K562 (cell line): ENCODE measurements around the gene ALAS2. TPM values are rescaled to one million over a fixed set of nuclear protein-coding genes. Genes with fewer than 3 reads are reported as not detected.

Experiments
- ARNT ChIP-seq, 2 experiments: fragments of 450-650 bp; IDR thresholded peaks; 2 replicates each; pipeline ENCODE4 v1.6.1; 2016; ENCODE audit warnings: mild to moderate bottlenecking in 1 of 2
- CBX1 ChIP-seq: sonication (generic); IDR thresholded peaks from 2 replicates; pipeline ENCODE4 v1.6.1; 2016; ENCODE audit warnings: antibody characterized with exemption, low read depth, mild to moderate bottlenecking
- ERF ChIP-seq: fragments of 450-650 bp; formaldehyde crosslinking; IDR thresholded peaks from 2 replicates; pipeline ENCODE4 v1.4.0; 2020; ENCODE audit warnings: mild to moderate bottlenecking, mixed read lengths
- HDAC2 ChIP-seq: fragments of 450-650 bp; IDR thresholded peaks from 2 replicates; pipeline ENCODE4 v1.6.1; 2016; ENCODE audit warnings: mild to moderate bottlenecking
- HNRNPH1 ChIP-seq: fragments of 200-400 bp; formaldehyde crosslinking; optimal IDR thresholded peaks from 2 replicates; pipeline ENCODE3; 2017; ENCODE audit warnings: low read depth, mild to moderate bottlenecking, low read length, moderate library complexity
- POLR2AphosphoS2 ChIP-seq: IDR thresholded peaks from 2 replicates; pipeline ENCODE4 v1.6.1; 2012; ENCODE audit warnings: low read length, improper control_type of control experiment
- PREB ChIP-seq: sonication (generic); formaldehyde crosslinking; IDR thresholded peaks from 2 replicates; pipeline ENCODE4 v1.8.1; 2023; ENCODE audit warnings: mild to moderate bottlenecking, missing genetic modification reagents
- PTTG1 ChIP-seq: fragments of 450-650 bp; IDR thresholded peaks from 2 replicates; pipeline ENCODE4 v1.6.1; 2016; ENCODE audit warnings: low read depth, mild to moderate bottlenecking, missing genetic modification characterization, missing compliant biosample characterization
- TAF7 ChIP-seq: fragments of 450-650 bp; IDR thresholded peaks from 2 replicates; pipeline ENCODE4 v1.6.1; 2016; ENCODE audit warnings: missing genetic modification characterization, missing compliant biosample characterization
- TFE3 ChIP-seq: fragments of 450-650 bp; formaldehyde crosslinking; IDR thresholded peaks from 2 replicates; pipeline ENCODE4 v1.4.0; 2020; ENCODE audit warnings: mild to moderate bottlenecking, mixed read lengths
- ZBED1 ChIP-seq: IDR thresholded peaks from 2 replicates; pipeline ENCODE4 v1.6.1; 2014
- polyA plus RNA-seq, 8 experiments: library from polyadenylated mRNA; depleted of rRNA in 4 of 8; stranded (reverse) in 5 of 8; unstranded in 3 of 8; fragments of >200 nt; fragmentation: Nextera tagmentation in 2 of 8; fragmentation: Illumina TruSeq in 1 of 8; extraction: Ambion mirVana in 2 of 8; extraction: Trizol in 1 of 8; gene quantifications; 2 replicates each; pipeline versions ENCODE4 v1.2.1 to v1.2.3, GENCODE V29; 2011 to 2014; ENCODE audit warnings: inconsistent platforms in 1 of 8, missing spikeins in 1 of 8
- total RNA-seq, 7 experiments: library from RNA; depleted of rRNA in 6 of 7; stranded (reverse); fragments of >200 nt in 6 of 7; fragmentation: Illumina TruSeq in 2 of 7; extraction: Trizol in 2 of 7; gene quantifications; 2 replicates each; pipeline versions ENCODE4 v1.2.1 to v1.2.3, GENCODE V29; 2011 to 2021; ENCODE audit warnings: low replicate concordance in 1 of 7

The ALAS2 gene
- total and polyA plus RNA-seq, 9 of the 15 experiments (the other 6 are each of a cell fraction or from before 2014, with no cell fraction given), result 14.6 to 101 (median 33.4) TPM

GRCh38 chrX:55014897-55015299 is 15.9 kb downstream of the ALAS2 start (continued):
- TF ChIP-seq TFE3 (CRISPR knock-in tag) (no peak), TAF7 (tag) (no peak), HNRNPH1 (no peak), CBX1 (no peak), ARNT (IDR thresholded peaks at IDR 0.05) (peak; percentile 73 to 89), ZBED1 (peak; percentile 85; the same call in 1 of the 2 replicates), ERF (CRISPR knock-in tag) (no peak), HDAC2 (peak; percentile 75), PTTG1 (tag) (no peak), PREB (no peak), POLR2AphosphoS2 (no peak)
- TF ChIP-seq, all 486 proteins: peak for 122
